ENCODE measurements around the gene ID4. TPM values are rescaled to one million over a fixed set of nuclear protein-coding genes. Genes with fewer than 3 reads are reported as not detected.

ID4 gene
- total RNA-seq, 1 experiment from 2014 or later: 0.10 TPM

DNA sequence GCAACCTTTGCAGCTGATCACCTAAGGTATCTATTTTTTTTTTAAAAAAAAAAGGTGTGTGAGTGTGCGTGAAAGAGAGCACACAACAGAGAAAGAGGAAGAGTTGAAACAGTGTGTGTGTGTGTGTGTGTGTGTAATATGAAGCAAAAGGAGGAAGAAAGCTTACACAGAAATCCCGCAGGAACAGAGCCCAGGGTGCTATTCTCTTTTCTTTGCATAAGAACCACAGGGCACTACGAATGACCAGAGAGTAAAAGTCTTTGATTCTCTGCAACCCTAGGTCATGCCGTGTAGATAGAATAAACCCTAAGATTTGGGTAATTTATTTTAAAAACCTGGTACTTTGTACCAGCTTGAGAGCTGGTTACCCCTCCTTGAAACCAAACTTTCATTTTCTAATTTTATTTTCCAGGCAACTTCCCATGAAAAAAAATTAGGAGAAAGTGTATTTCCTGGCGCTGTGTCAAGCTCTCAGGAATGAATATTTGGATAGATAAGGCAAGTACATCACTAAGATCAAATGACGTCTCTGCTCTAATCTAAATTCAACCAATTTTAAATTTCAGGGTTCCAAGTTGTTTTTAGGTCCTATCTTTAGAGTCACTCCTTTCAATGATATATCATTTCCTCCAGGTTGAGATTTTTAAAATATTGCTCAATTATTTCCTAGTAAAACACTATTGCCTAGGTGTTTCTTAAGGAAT is 47.9 kb upstream of the ID4 start:
- CTCF ChIA-PET: no interaction called here
- POLR2A ChIA-PET: no interaction called here
- H3K4me2 ChIP-seq (ENCODE audit: low read length): no peak overlapping the region

More for the DNA sequence above, 47.9 kb upstream of the ID4 start:
- H3K79me2 ChIP-seq (ENCODE audit: insufficient read depth, low read length): no peaks in the 10 kb centered on the region
- RAD21 ChIA-PET (ENCODE audit: low non-redundant PET in 1 of 2, low total read pairs in 2 of 2, uncharacterized antibody in 2 of 2, unreplicated experiment in 2 of 2): no interaction called here
- no peak for ATAC-seq
- H3K4me3 ChIP-seq (replicated peaks in 1 of 2; ENCODE audit: low read depth in 1 of 2, low read length in 2 of 2): no peak overlapping the region
- intact Hi-C loops (cut with micrococcal nuclease): no loop called here
- H3K9ac ChIP-seq (ENCODE audit: low read length): no peak overlapping the region
- no peaks in the 10 kb centered on the region for H3K27me3 ChIP-seq (ENCODE audit: insufficient read depth, low read length)
- no peaks in the 10 kb centered on the region; the same call in 1 of the 2 replicates for H3K9me2 ChIP-seq (ENCODE audit: insufficient read depth)
- no peak overlapping the region for H3K27ac ChIP-seq (ENCODE audit: low read depth, low read length)
- no peaks in the 10 kb centered on the region for H3K36me3 ChIP-seq (ENCODE audit: control insufficient read depth in 1 of 2, insufficient read depth in 2 of 2, low read length in 2 of 2)
- no peaks in the 10 kb centered on the region for H4K20me1 ChIP-seq (ENCODE audit: insufficient read depth)
- no TSS peak for BruUV-seq (replicated peaks)
- no peak overlapping the region for H2AFZ ChIP-seq (ENCODE audit: low read depth, low read length, poor library complexity, severe bottlenecking)
- H3K9me3 ChIP-seq (ENCODE audit: control insufficient read depth in 1 of 2, insufficient read depth in 1 of 2, low read depth in 1 of 2, low read length in 2 of 2): no peaks in the 10 kb centered on the region
- no peak for DNase-seq (ENCODE audit: low read depth, low spot score)
- H3K4me1 ChIP-seq (ENCODE audit: control insufficient read depth in 1 of 2, insufficient read depth in 2 of 2, low read length in 2 of 2): no peaks in the 10 kb centered on the region
- TF ChIP-seq, protein P1, sequence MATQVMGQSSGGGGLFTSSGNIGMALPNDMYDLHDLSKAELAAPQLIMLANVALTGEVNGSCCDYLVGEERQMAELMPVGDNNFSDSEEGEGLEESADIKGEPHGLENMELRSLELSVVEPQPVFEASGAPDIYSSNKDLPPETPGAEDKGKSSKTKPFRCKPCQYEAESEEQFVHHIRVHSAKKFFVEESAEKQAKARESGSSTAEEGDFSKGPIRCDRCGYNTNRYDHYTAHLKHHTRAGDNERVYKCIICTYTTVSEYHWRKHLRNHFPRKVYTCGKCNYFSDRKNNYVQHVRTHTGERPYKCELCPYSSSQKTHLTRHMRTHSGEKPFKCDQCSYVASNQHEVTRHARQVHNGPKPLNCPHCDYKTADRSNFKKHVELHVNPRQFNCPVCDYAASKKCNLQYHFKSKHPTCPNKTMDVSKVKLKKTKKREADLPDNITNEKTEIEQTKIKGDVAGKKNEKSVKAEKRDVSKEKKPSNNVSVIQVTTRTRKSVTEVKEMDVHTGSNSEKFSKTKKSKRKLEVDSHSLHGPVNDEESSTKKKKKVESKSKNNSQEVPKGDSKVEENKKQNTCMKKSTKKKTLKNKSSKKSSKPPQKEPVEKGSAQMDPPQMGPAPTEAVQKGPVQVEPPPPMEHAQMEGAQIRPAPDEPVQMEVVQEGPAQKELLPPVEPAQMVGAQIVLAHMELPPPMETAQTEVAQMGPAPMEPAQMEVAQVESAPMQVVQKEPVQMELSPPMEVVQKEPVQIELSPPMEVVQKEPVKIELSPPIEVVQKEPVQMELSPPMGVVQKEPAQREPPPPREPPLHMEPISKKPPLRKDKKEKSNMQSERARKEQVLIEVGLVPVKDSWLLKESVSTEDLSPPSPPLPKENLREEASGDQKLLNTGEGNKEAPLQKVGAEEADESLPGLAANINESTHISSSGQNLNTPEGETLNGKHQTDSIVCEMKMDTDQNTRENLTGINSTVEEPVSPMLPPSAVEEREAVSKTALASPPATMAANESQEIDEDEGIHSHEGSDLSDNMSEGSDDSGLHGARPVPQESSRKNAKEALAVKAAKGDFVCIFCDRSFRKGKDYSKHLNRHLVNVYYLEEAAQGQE (IDR thresholded peaks at IDR 0.05; ENCODE audit: low read depth): no peak
- no peak for TF ChIP-seq RAD21 (IDR thresholded peaks at IDR 0.05; ENCODE audit: low read depth)
- no peak for TF ChIP-seq ZNF274 (IDR thresholded peaks at IDR 0.05; ENCODE audit: low read depth, low read length)
- TF ChIP-seq EZH2phosphoT487 (IDR thresholded peaks at IDR 0.05; ENCODE audit: borderline replicate concordance): no peak
- TF ChIP-seq YY1 (IDR thresholded peaks at IDR 0.05; ENCODE audit: extremely low read depth, insufficient replicate concordance, low read depth, low read length): no peak
- TF ChIP-seq SIN3A (IDR thresholded peaks at IDR 0.05; ENCODE audit: low read depth): no peak
- no peak for TF ChIP-seq EGR1 (IDR thresholded peaks at IDR 0.05; ENCODE audit: low read depth)
- TF ChIP-seq ZFX (IDR thresholded peaks at IDR 0.05): no peak
- TF ChIP-seq, protein P2, sequence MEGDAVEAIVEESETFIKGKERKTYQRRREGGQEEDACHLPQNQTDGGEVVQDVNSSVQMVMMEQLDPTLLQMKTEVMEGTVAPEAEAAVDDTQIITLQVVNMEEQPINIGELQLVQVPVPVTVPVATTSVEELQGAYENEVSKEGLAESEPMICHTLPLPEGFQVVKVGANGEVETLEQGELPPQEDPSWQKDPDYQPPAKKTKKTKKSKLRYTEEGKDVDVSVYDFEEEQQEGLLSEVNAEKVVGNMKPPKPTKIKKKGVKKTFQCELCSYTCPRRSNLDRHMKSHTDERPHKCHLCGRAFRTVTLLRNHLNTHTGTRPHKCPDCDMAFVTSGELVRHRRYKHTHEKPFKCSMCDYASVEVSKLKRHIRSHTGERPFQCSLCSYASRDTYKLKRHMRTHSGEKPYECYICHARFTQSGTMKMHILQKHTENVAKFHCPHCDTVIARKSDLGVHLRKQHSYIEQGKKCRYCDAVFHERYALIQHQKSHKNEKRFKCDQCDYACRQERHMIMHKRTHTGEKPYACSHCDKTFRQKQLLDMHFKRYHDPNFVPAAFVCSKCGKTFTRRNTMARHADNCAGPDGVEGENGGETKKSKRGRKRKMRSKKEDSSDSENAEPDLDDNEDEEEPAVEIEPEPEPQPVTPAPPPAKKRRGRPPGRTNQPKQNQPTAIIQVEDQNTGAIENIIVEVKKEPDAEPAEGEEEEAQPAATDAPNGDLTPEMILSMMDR (IDR thresholded peaks at IDR 0.05 in 2 of 3, conservative IDR thresholded peaks at IDR 0.05 in 1 of 3; ENCODE audit: borderline replicate concordance in 1 of 3, insufficient read depth in 1 of 3, low read depth in 2 of 3, low read length in 2 of 3): no peak
- no peak for TF ChIP-seq CBX3 (IDR thresholded peaks at IDR 0.05; ENCODE audit: low read depth)
- TF ChIP-seq JUND (IDR thresholded peaks at IDR 0.05): no peak
- no peak for TF ChIP-seq TCF7L2 (IDR thresholded peaks at IDR 0.05; ENCODE audit: borderline replicate concordance, extremely low read depth, insufficient read depth, insufficient read length)
- TF ChIP-seq MAX (IDR thresholded peaks at IDR 0.05): no peak
- no peak for TF ChIP-seq POLR2AphosphoS5 (IDR thresholded peaks at IDR 0.05; ENCODE audit: low read depth, low read length)
- no peak for TF ChIP-seq EZH2 (IDR thresholded peaks at IDR 0.05)

Data from HCT116 (cell line).